Measurements from ENCODE around the gene MYO16. TPM values are rescaled to one million over a fixed set of nuclear protein-coding genes. Genes with fewer than 3 reads are reported as not detected.
"Not testable (repeated sequence)": the region's sequence is repeated elsewhere in the genome, so short reads cannot be mapped to it uniquely, and the experiment has no call there.

The MYO16 gene
- total RNA-seq, 2 experiments from 2014 or later, result not detected

DNA sequence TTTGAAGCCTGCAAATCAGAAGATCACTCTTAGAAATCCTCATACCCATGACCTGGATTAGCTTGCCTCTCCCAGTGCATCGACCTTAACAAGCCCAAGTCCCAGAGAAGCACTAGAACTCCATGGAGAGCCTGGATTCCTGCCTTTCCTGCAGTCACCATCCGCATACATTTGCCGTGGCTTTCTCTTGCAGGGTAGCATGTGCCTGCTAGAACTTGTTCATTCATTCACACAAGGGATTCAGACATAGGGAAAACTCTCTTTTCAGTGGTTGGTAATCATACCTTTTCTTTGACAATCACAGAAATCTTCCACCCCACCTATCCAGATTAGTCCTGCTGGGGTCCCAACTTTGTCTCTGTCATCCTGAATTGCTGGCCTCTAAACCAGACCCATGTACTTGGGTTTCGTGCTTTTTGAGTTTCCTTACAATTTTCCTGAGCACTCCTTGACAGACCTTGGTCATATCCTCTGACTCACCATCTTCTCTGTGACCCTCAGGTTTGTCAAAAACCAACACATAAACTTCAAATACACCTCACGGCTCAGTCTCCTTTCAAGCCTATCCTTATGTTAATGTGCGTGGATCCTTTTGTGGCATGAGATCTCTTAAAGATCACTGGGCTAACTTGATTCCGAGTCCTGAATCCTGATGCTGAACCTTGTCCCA, 355.0 kb downstream of the MYO16 start:
- Mint-ChIP-seq H3K36me3 (ENCODE audit: low read depth) (no peaks in the 10 kb centered on the region), H3K4me3 (no peak overlapping the region), H3K4me1 (ENCODE audit: low read depth) (no peaks in the 10 kb centered on the region), H3K27ac (no peak overlapping the region), H3K27me3 (ENCODE audit: low read depth) (peaks cover 13% of the 10 kb centered on the region), H3K9me3 (peaks cover 2% of the 10 kb centered on the region)
- intact Hi-C loops (cut with micrococcal nuclease), result no loop called here
- no peak for DNase-seq
- CTCF ChIA-PET, result no interaction called here

GRCh38 chr13:108985166-108985565, 355.8 kb downstream of the MYO16 start:
- peaks cover 2% of the 10 kb centered on the region for H3K9me3 Mint-ChIP-seq

DNA sequence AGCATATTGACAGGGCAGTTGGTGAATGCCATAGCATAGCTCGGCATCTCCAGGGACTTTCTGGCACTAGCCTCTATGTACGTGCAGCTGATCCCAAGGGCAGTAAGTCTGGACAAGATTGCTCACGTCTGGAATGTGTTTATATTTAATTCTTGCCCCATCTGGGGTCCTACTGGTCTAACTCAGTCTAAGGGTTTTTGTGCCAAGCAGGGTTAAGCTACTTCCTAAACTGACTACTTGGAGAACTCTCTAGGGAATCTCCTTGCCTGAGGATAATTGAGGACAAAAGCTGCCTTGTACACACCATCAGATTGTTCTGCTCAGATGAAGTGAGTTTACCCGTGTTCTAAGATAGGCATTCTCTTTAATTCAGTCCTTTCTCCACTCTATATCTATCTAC, 358.1 kb downstream of the MYO16 start:
- Mint-ChIP-seq H3K27me3 (ENCODE audit: low read depth) (peaks cover 15% of the 10 kb centered on the region), H3K4me1 (ENCODE audit: low read depth) (no peaks in the 10 kb centered on the region), H3K4me3 (no peak overlapping the region), H3K9me3 (peaks cover 2% of the 10 kb centered on the region), H3K36me3 (ENCODE audit: low read depth) (no peaks in the 10 kb centered on the region), H3K27ac (no peak overlapping the region)
- no peak for DNase-seq
- CTCF ChIA-PET, result no interaction called here
- intact Hi-C loops (cut with micrococcal nuclease), result no loop called here

More at GRCh38 chr13:108985166-108985565, 355.8 kb downstream of the MYO16 start:
- no peak overlapping the region for H3K4me3 Mint-ChIP-seq
- no peaks in the 10 kb centered on the region for H3K36me3 Mint-ChIP-seq (ENCODE audit: low read depth)
- peaks cover 12% of the 10 kb centered on the region for H3K27me3 Mint-ChIP-seq (ENCODE audit: low read depth)
- H3K4me1 Mint-ChIP-seq (ENCODE audit: low read depth), result no peaks in the 10 kb centered on the region
- no peak overlapping the region for H3K27ac Mint-ChIP-seq
- no peak for DNase-seq
- intact Hi-C loops (cut with micrococcal nuclease), result no loop called here
- CTCF ChIA-PET, result no interaction called here

GRCh38 chr13:108987944-108988343, 358.5 kb downstream of the MYO16 start:
- H3K9me3 Mint-ChIP-seq, result peaks cover 2% of the 10 kb centered on the region
- peaks cover 16% of the 10 kb centered on the region for H3K27me3 Mint-ChIP-seq (ENCODE audit: low read depth)
- H3K4me1 Mint-ChIP-seq (ENCODE audit: low read depth), result no peaks in the 10 kb centered on the region
- intact Hi-C loops (cut with micrococcal nuclease), result no loop called here
- H3K36me3 Mint-ChIP-seq (ENCODE audit: low read depth), result no peaks in the 10 kb centered on the region
- H3K27ac Mint-ChIP-seq, result no peak overlapping the region
- no peak overlapping the region for H3K4me3 Mint-ChIP-seq
- DNase-seq, result no peak
- CTCF ChIA-PET, result no interaction called here

- intact Hi-C loops (cut with micrococcal nuclease); H3K4me1 Mint-ChIP-seq (ENCODE audit: low read depth); H3K36me3 Mint-ChIP-seq (ENCODE audit: low read depth); CTCF ChIA-PET; H3K27me3 Mint-ChIP-seq (ENCODE audit: low read depth); H3K4me3 Mint-ChIP-seq; H3K9me3 Mint-ChIP-seq; H3K27ac Mint-ChIP-seq; DNase-seq: not testable (repeated sequence)
Observed at GRCh38 chr13:108991416-108991815, 362.0 kb downstream of the MYO16 start.

GRCh38 chr13:108993346-108993745, 363.9 kb downstream of the MYO16 start:
- Mint-ChIP-seq H3K4me3 (no peak overlapping the region), H3K27ac (no peak overlapping the region), H3K27me3 (ENCODE audit: low read depth) (peaks cover 8% of the 10 kb centered on the region), H3K4me1 (ENCODE audit: low read depth) (no peaks in the 10 kb centered on the region), H3K9me3 (no peaks in the 10 kb centered on the region), H3K36me3 (ENCODE audit: low read depth) (no peaks in the 10 kb centered on the region)
- CTCF ChIA-PET, result no interaction called here
- no peak for DNase-seq
- intact Hi-C loops (cut with micrococcal nuclease), result no loop called here

- DNase-seq, result no peak
- Mint-ChIP-seq H3K4me3 (no peak overlapping the region), H3K27me3 (ENCODE audit: low read depth) (peaks cover 7% of the 10 kb centered on the region), H3K9me3 (no peaks in the 10 kb centered on the region), H3K4me1 (ENCODE audit: low read depth) (no peaks in the 10 kb centered on the region), H3K27ac (no peak overlapping the region), H3K36me3 (ENCODE audit: low read depth) (no peaks in the 10 kb centered on the region)
- intact Hi-C loops (cut with micrococcal nuclease), result no loop called here
- CTCF ChIA-PET, result no interaction called here
Observed at GRCh38 chr13:108996430-108996829, 367.0 kb downstream of the MYO16 start.

DNA sequence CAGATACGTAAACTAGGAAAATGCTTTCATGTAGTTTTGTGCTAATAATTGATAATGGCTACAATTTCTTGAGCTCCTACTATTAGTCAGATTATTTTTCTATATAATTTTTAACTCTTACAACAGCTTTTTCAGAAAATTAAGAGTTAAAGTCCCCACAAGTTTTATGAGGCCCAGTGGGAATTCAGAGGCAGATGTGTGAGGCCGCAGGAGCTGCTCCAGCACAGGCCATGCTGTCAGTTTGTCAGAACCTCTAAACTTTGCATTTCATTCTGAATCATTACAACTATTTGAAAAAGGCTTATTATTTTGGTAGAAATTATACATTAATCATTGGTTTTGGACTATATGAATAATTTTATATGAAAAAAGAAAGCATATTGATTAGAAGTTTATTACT, 370.8 kb downstream of the MYO16 start:
- Mint-ChIP-seq H3K9me3 (no peaks in the 10 kb centered on the region), H3K4me1 (ENCODE audit: low read depth) (no peaks in the 10 kb centered on the region), H3K27ac (no peak overlapping the region), H3K36me3 (ENCODE audit: low read depth) (no peaks in the 10 kb centered on the region), H3K4me3 (no peak overlapping the region), H3K27me3 (ENCODE audit: low read depth) (peaks cover 4% of the 10 kb centered on the region)
- CTCF ChIA-PET, result no interaction called here
- DNase-seq, result no peak
- intact Hi-C loops (cut with micrococcal nuclease), result no loop called here

DNA sequence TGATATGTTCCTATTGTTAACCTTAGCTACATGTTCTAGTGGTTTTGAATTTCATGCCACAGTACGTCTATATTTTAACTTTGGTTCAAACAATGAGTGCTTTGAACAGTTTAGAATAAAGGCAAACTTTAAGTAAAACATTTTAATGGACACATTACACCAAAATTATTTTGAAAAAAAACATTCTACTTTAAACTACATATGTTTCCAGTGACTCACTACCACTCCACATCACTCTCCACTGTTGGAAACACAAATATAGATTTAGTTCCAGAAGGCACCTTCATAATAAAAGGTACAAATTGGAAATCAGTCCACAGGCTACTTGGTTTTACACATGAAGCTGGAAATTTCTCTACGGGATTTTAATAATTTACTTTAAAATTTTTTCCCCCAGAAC, 373.5 kb downstream of the MYO16 start:
- CTCF ChIA-PET, result interaction anchor here (1.5 kb wide), 1 partner anchor 41 kb away, joined by 3 read pairs; no protein-coding TSS in a partner anchor

GRCh38 chr13:109007946-109008345, 378.5 kb downstream of the MYO16 start:
- Mint-ChIP-seq H3K27me3 (ENCODE audit: low read depth) (peaks cover 2% of the 10 kb centered on the region), H3K4me1 (ENCODE audit: low read depth) (no peaks in the 10 kb centered on the region), H3K36me3 (ENCODE audit: low read depth) (no peaks in the 10 kb centered on the region), H3K4me3 (no peak overlapping the region), H3K9me3 (no peaks in the 10 kb centered on the region), H3K27ac (no peak overlapping the region)
- DNase-seq, result no peak
- intact Hi-C loops (cut with micrococcal nuclease), result no loop called here
- CTCF ChIA-PET, result no interaction called here

More for the DNA sequence above, 373.5 kb downstream of the MYO16 start:
- Mint-ChIP-seq H3K27me3 (ENCODE audit: low read depth) (peaks cover 6% of the 10 kb centered on the region), H3K36me3 (ENCODE audit: low read depth) (no peaks in the 10 kb centered on the region), H3K4me1 (ENCODE audit: low read depth) (no peaks in the 10 kb centered on the region), H3K4me3 (no peak overlapping the region), H3K9me3 (no peaks in the 10 kb centered on the region), H3K27ac (no peak overlapping the region)
- intact Hi-C loops (cut with micrococcal nuclease), result no loop called here
- DNase-seq, result no peak

GRCh38 chr13:109009756-109010155, 380.3 kb downstream of the MYO16 start:
- H3K9me3 Mint-ChIP-seq, result no peaks in the 10 kb centered on the region
- no peak overlapping the region for H3K27ac Mint-ChIP-seq
- intact Hi-C loops (cut with micrococcal nuclease), result no loop called here
- H3K36me3 Mint-ChIP-seq (ENCODE audit: low read depth), result no peaks in the 10 kb centered on the region
- DNase-seq, result no peak
- H3K4me1 Mint-ChIP-seq (ENCODE audit: low read depth), result no peaks in the 10 kb centered on the region
- H3K4me3 Mint-ChIP-seq, result no peak overlapping the region
- CTCF ChIA-PET, result no interaction called here
- H3K27me3 Mint-ChIP-seq (ENCODE audit: low read depth), result peaks cover 4% of the 10 kb centered on the region

DNA sequence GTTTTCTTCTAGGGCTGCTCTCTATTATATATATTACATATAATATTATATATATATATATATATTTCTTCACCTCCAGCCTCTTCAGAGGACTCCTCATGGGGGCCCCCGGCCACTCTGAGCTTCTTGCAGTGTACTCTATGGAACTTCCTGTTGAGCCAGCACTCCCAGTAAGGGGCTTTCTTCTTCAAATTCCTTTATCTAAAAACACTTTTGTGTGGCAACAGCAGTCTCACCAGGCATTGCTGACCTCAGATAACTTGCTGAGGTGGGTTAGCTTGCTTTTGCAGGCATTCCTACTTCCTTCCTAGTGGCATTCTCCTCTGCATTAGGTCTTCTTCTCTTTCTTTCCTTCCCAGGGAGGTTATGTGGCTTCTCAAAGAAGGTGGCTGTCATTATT, 381.5 kb downstream of the MYO16 start:
- Mint-ChIP-seq H3K9me3 (peaks cover 3% of the 10 kb centered on the region), H3K27ac (no peak overlapping the region)
- CTCF ChIA-PET, result no interaction called here

DNA sequence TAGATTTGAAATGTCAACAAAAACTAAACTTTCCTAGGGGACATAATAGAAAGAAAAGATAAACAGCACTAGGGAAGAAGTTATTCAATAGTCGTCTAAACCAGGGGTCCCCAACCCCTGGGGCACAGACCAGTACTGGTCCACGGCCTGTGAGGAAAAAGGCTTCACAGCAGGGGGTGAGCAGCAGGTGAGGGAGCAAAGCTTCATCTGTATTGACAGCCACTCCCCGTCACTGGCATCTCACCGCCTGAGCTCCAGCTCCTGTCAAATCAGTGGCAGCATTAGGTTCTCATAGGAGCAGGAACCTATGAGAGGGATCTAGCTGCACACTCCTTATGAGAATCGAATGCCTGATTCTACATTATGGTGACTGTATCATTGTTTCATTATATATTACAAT, 382.7 kb downstream of the MYO16 start:
- Mint-ChIP-seq H3K36me3 (ENCODE audit: low read depth) (no peaks in the 10 kb centered on the region), H3K27ac (no peak overlapping the region), H3K9me3 (peaks cover 3% of the 10 kb centered on the region), H3K27me3 (ENCODE audit: low read depth) (peaks cover 8% of the 10 kb centered on the region), H3K4me1 (ENCODE audit: low read depth) (no peaks in the 10 kb centered on the region), H3K4me3 (no peak overlapping the region)
- no peak for DNase-seq
- intact Hi-C loops (cut with micrococcal nuclease), result no loop called here
- CTCF ChIA-PET, result no interaction called here

More for the DNA sequence above, 381.5 kb downstream of the MYO16 start:
- H3K36me3 Mint-ChIP-seq (ENCODE audit: low read depth), result no peaks in the 10 kb centered on the region
- no peak overlapping the region for H3K4me3 Mint-ChIP-seq
- H3K4me1 Mint-ChIP-seq (ENCODE audit: low read depth), result no peaks in the 10 kb centered on the region
- DNase-seq, result no peak
- intact Hi-C loops (cut with micrococcal nuclease), result no loop called here
- H3K27me3 Mint-ChIP-seq (ENCODE audit: low read depth), result peaks cover 5% of the 10 kb centered on the region
